Sigmoid colon (tissue), 4 donors: Measurements from ENCODE around the gene DNAJC2.

ENCODE experiments used
- EP300 ChIP-seq, 4 donors: sonication (generic); formaldehyde crosslinking; IDR thresholded peaks; one replicate each; pipeline ENCODE4 v1.6.1; 2017; ENCODE audit warnings: antibody characterized with exemption in 4 of 4
- POLR2A ChIP-seq, 2 donors: fragments of 450-650 bp; IDR thresholded peaks; one replicate each; pipeline ENCODE4 v1.6.1; 2016; ENCODE audit warnings: antibody characterized with exemption in 2 of 2, mild to moderate bottlenecking in 2 of 2, moderate library complexity in 2 of 2
- POLR2AphosphoS5 ChIP-seq, 4 donors: sonication (generic); formaldehyde crosslinking; IDR thresholded peaks; one replicate each; pipeline ENCODE4 v1.6.1; 2017; ENCODE audit warnings: antibody characterized with exemption in 4 of 4
- TF ChIP-seq, protein P1 (sequence below), 4 experiments: fragments of 450-650 bp in 3 of 4; fragments of 200-600 bp in 1 of 4; IDR thresholded peaks; one replicate each; pipeline ENCODE4 v1.5.1; 2016 to 2019; ENCODE audit warnings: antibody characterized with exemption in 4 of 4, mild to moderate bottlenecking in 3 of 4, moderate library complexity in 2 of 4

DNA sequence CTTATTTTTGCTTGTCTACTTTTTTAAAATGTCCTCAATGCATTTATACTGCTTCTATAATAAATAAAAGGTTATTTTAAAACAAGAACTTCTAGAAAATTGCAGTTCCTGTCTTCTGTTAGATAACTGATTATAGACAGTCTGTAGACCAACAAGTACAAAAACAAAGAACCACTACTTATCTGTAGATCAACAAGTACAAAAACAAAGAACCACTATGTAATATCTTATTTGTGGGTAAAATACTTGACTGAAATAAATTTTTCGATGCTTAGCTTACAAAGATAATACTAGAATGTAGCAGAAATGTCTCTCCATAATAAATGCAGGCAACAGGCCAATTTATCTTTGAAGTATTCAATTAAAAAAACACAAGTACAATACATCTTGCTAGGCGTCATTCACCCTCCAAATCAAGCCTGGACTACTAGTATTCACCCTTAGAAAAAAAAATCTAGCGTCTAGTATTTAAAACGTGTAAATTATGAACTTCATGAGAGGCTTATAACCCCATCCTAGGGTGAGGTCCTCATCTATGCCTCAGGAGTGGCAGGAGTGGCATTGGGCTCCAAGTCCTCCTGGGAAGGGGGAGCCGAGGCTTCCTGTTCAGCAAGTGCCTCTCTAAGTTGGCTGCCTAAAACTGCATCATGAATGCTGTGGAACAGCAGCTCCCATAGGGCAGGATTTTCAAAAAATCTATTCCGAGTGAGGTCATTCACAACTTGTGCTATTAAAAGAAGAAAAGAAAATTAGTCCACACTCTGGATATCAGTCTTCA lies 29.5 kb upstream of the DNAJC2 start:
- TF ChIP-seq EP300 (IDR thresholded peaks at IDR 0.05): no peak
- no peak for TF ChIP-seq POLR2A (IDR thresholded peaks at IDR 0.05)
- TF ChIP-seq, protein P1, sequence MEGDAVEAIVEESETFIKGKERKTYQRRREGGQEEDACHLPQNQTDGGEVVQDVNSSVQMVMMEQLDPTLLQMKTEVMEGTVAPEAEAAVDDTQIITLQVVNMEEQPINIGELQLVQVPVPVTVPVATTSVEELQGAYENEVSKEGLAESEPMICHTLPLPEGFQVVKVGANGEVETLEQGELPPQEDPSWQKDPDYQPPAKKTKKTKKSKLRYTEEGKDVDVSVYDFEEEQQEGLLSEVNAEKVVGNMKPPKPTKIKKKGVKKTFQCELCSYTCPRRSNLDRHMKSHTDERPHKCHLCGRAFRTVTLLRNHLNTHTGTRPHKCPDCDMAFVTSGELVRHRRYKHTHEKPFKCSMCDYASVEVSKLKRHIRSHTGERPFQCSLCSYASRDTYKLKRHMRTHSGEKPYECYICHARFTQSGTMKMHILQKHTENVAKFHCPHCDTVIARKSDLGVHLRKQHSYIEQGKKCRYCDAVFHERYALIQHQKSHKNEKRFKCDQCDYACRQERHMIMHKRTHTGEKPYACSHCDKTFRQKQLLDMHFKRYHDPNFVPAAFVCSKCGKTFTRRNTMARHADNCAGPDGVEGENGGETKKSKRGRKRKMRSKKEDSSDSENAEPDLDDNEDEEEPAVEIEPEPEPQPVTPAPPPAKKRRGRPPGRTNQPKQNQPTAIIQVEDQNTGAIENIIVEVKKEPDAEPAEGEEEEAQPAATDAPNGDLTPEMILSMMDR (IDR thresholded peaks at IDR 0.05): no peak
- no peak for TF ChIP-seq POLR2AphosphoS5 (IDR thresholded peaks at IDR 0.05)
